Thyroid gland (tissue), 4 donors: ENCODE results near the gene DHX34.

Experiments used
- CTCF ChIP-seq, 6 experiments: fragments of 200-600 bp in 3 of 6; fragments of 450-650 bp in 3 of 6; sonication (generic) in 3 of 6; IDR thresholded peaks; one replicate each; pipeline ENCODE4 v1.5.1; 2016 to 2019; ENCODE audit warnings: antibody characterized with exemption in 6 of 6, mild to moderate bottlenecking in 2 of 6, inconsistent platforms in 1 of 6, moderate library complexity in 1 of 6
- POLR2A ChIP-seq, 2 donors: fragments of 450-650 bp; IDR thresholded peaks; one replicate each; pipeline ENCODE4 v1.6.1; 2017; ENCODE audit warnings: antibody characterized with exemption in 2 of 2, mild to moderate bottlenecking in 2 of 2, moderate library complexity in 1 of 2

- no peak for TF ChIP-seq CTCF (IDR thresholded peaks at IDR 0.05)
- TF ChIP-seq POLR2A (IDR thresholded peaks at IDR 0.05), result no peak
Measured at GRCh38 chr19:47376589-47377144, 27.6 kb downstream of the DHX34 start.
